NCI-H1417 (cell line): Measurements from ENCODE around the gene DCLRE1C.
A peak's percentile ranks its signal among the peaks of the same experiment; 100 is the strongest.
"Not testable (repeated sequence)": the region's sequence is repeated elsewhere in the genome, so short reads cannot be mapped to it uniquely, and the experiment has no call there.

Experiments used
- DNase-seq, 3 experiments: peaks; one replicate each; lab custom pipeline; 2025; lab: John Stamatoyannopoulos, UW

The DCLRE1C gene

DNA sequence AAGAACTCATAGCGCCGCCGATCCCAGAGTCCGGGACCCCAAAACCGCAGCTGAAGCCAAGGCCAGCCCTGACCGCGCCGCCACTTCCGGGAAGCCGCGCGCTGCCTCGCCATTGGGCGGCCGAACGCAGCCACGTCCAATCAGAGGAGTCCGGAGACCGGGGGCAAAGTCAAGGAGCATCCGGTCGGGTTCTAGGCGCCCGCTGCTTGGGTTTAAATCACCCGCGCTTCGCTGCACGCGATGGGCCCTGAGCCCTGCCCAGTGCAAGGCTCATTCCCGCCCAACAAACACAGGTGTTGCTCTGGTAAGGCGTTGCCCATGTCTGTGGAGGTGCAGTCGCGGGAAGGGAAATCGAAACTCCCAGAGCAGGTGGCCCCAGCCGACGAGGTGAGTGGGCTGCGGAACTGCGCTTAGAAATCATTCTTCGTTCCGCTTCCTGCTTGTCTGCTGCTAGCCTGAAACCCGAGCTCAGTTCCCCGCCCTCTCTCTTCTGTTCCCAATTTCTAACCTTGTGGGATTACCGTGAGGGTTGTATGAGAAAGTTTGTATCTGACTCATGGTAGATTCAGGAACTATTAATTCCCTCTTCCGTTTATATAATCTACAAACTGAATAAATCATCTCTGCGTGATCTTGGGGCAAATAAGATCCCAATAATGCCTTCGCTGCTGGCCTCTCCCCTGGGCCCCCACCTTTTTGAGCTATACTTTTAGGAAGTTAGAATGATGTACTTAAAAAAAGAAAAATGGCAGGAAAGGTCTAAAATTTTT is at the start of gene DCLRE1C:
DCLRE1C (minus strand) TSS at position 96 of the 770 bp plus-strand sequence; CDS start at position 10, 86 bp downstream.
- DNase-seq, result peak; percentile 87 to 93 (median 87)

GRCh38 chr10:14995964-14996565 is 42.2 kb upstream of the DCLRE1C start:
- no peak for DNase-seq

GRCh38 chr10:14993500-14994455 is 39.9 kb upstream of the DCLRE1C start:
- DNase-seq, result not testable (repeated sequence)

DNA sequence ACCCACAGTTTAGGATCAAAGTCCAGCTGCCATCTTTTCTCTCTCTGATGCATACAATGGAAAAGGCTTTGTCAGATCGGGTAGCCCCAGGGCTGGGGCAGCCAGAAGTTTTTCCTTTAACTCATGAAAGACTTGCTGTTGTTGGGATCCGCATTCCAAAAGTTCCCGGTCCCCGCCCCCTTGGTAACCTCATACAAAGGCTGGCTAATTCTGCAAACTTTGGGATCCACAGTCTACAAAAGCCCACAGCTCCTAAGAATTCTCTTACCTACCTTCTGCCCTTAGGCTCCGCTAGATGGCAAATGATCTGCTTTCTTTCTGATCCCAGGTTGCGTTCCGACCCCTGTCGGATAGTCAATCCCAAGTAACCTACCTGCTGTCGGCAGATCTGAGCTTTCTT is 38.4 kb upstream of the DCLRE1C start:
- DNase-seq, result not testable (repeated sequence)

GRCh38 chr10:14991035-14991749 is 37.3 kb upstream of the DCLRE1C start:
- not testable (repeated sequence) for DNase-seq

DNA sequence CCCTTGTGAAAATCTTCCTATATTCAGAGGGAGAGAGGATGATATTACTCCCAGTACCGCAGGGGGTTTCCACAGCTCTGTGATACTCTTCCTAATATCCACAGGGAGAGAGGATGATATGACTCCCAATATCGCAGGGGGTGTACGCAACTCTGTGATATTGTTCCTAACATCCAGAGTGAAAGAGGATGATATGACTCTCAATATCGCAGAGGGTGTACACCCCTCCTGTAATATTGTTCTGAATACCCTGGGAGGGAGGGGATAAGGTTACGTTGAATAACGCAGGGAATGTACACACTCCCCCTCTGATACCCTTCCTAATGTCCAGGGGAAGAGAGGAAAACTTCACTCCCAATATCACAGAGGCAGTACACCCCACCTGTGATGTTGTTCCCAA is 35.7 kb upstream of the DCLRE1C start:
- DNase-seq, result not testable (repeated sequence)

GRCh38 chr10:14982744-14983143 is 28.8 kb upstream of the DCLRE1C start:
- no peak for DNase-seq

- no peak for DNase-seq
Measured at GRCh38 chr10:14975672-14976273, 21.9 kb upstream of the DCLRE1C start.

DNA sequence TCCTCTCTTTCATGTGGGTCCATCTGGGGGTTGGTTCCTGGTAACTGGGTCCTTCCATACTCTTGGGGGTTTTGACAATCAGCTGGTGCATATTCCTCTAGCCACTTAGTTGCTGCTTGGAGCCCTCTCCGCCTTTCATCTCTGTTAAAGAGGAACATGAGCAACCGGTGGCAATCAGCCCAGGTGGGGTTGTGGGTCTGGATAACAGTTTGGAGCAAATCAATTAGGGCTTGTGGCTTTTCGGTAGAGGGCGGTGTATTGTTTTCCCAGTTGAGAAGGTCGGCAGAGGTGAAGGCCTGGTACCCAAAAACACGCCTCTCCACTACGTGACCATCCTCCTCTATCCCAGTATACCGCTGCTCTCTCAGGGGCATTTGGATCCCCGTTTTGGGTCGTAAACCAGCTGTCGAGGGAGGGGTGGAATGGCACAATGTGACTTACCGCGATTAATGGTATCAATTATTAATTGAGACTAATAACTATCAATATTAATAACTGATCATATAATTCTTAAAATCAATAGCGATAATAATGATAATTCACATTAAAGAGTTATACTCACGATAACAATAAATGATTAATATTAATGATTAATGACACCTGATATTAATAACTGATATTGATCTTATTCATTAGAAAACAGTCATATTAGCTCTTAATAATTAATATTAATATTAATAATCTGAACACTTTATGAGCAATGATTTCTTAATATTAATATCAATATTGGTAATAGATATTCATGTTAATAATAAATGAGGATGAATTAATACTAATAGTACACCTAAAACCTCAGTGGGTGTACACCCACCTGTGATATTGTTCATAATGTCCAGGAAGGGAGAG is 20.5 kb upstream of the DCLRE1C start:
- DNase-seq, result not testable (repeated sequence)

DNA sequence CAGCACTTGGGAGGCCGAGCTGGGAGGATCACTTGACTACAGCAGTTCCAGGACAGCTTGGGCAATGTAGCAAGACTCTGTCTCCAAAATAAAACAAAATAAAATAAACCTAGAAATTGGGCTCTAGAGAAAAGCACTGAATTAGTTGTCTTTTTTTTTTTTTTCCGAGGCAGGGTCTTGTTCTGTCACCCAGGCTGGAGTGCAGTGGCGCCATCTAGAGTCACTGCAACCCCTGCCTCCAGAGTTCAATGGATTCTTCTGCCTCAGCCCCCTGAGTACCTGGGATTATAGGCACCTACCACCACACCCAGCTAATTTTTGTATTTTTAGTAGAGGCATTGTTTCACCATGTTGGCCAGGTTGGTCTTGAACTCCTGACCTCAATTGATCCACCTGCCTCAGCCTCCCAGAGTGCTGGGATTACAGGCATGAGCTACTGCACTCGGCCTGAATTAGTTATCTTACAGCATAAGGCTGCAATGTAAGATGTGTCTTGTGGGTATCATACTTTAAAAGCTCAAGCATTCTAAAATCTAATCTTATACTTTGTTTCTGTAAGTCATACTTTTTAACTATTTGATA is 18.1 kb upstream of the DCLRE1C start:
- DNase-seq, result peak in 2 of 3 experiments; percentile 5 to 54

GRCh38 chr10:14967897-14968296 is 14.0 kb upstream of the DCLRE1C start:
- no peak for DNase-seq

DNA sequence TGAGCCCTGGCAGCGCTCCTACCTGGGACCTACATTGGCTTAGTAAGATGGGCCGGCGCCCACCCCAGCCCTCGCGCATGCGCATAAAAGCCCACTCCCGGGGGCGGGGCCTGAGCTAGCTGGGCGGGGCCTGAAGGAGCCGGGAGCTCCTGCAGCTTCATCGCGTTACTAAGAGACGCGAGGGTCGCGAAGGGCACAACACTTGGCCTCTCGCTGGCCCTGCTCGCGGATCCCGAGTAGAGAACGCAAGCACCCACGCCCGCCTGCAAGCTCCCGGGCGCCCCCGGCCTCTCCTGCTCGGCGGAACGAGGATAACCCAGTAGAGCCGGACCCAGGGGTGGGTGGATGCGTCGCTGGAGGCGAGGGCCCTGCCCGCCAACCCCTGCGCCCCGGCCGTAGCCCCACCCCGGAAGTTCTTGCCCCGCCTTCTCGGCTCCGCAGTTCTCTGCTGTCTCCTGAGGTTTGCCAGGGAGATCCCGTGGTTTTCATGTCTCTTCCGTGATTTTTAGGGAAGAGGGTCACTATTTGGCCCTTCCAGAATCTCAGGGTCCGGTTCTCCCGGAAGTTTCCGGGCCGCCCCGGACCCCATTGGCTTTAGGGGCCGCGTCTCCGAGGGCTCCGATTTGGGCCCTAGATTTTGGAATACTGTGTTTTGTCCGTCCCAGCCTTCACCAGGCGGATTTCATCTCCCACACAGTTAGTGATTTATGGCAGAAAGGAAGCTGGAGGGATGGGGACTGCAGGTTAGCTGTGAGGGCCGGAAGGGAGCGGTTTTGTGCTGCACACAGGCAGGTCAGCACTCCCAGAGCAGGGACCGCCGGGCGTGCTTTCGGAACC is 5.5 kb upstream of the DCLRE1C start, which contains the start of gene MEIG1:
MEIG1 (plus strand) TSS at position 168 of the 837 bp plus-strand sequence. CDS start 7,081 bp downstream, outside the sequence.
- DNase-seq, result peak; percentile 86 to 95 (median 95)

GRCh38 chr10:14958872-14959220 is 5.0 kb upstream of the DCLRE1C start:
- no peak for DNase-seq

- no peak for DNase-seq
Measured at GRCh38 chr10:14954934-14955333, 1.0 kb upstream of the DCLRE1C start.

DNA sequence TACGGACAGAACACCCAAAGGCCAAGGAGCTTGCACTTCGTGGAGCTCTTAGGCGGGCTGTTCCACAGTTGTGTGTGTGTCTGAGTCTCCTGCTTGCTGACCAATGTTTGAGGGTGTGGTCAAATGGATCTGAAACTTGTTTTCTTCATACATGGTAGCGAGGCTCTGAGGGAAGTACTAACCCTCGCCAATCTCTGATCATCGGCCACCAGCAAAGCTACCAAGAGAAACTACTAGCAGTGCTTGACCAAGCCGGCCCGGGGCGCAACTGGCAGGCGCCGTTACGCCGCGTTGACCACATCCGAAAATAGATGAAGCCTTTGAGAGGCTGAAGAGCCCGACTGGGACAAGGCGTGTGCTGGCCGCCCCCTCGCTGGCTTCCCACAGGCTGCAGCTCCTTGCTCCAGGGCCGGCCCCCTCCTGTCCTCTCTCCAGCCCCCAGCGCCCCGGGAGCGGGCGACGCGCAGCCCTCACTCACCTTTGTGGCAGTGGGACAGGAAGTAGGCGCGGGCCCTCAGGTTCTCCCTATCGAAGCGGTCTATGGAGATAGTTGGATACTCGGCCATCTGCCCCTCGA is 384 bp downstream of the DCLRE1C start:
- peak in 2 of 3 experiments; percentile 37 to 77 for DNase-seq

DNA sequence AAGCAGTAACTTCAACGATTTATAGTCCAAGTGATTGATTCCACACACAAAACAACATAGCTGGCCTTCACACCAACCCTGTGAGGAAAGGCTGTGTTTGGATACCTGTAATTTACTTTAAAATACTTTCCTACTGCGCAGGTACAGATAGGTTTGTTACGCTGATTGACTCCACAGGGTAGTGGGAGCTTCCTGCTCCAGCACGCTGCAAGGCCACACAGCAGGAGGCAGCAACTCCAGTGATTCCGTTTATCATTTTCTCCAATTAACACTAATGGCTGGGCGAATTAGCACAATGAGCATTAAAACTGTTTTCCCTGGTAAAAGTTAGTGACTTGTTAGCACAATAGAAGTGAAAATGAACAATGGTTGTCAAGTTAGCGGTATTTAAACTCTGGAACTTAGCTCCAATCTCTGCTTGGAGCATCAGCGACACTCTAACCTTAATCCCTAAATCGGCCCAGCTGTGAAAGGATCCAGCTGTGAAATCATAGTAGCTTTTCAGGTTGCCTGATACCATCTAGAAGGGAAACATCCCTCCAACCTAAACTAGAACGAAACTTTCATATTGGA is 959 bp downstream of the DCLRE1C start:
- DNase-seq, result peak in 2 of 3 experiments; percentile 32

- DNase-seq, result no peak
Measured at GRCh38 chr10:14949291-14949690, 4.6 kb downstream of the DCLRE1C start.

DNA sequence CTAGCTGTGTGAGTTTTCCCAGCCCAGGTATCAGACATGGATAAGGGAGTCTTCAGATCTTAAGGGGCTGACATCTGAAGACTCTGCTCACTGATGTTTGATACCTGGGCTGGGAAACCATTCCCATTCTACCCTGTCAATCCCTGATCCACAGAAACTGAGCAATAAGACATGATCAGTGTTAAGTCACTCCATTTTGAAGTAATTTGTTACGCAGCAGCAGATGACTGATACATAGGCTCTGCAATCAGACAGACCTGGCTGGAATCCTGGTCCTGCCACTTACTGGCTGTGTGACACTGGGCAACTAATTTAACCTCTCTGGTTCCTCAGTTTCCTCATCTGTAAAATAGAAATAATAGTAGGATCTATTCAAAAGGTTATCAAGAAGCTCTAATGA is 6.6 kb downstream of the DCLRE1C start:
- no peak for DNase-seq
